OCI-LY3 (cell line): Measurements from ENCODE around the gene GRID1.

ENCODE experiments used
- EZH2phosphoT487 ChIP-seq: fragments of 200-600 bp; shearing (Covaris generic); IDR thresholded peaks from 2 replicates; pipeline ENCODE4 v1.6.1; 2018; ENCODE audit warnings: antibody characterized with exemption, mixed run types, low read depth
- TF ChIP-seq, protein P1 (sequence below): fragments of 200-600, 300-600 bp; sonication (generic); IDR thresholded peaks from 2 replicates; pipeline ENCODE4 v1.5.1; 2014; ENCODE audit warnings: antibody characterized with exemption, low read length, low read depth

- TF ChIP-seq, protein P1, sequence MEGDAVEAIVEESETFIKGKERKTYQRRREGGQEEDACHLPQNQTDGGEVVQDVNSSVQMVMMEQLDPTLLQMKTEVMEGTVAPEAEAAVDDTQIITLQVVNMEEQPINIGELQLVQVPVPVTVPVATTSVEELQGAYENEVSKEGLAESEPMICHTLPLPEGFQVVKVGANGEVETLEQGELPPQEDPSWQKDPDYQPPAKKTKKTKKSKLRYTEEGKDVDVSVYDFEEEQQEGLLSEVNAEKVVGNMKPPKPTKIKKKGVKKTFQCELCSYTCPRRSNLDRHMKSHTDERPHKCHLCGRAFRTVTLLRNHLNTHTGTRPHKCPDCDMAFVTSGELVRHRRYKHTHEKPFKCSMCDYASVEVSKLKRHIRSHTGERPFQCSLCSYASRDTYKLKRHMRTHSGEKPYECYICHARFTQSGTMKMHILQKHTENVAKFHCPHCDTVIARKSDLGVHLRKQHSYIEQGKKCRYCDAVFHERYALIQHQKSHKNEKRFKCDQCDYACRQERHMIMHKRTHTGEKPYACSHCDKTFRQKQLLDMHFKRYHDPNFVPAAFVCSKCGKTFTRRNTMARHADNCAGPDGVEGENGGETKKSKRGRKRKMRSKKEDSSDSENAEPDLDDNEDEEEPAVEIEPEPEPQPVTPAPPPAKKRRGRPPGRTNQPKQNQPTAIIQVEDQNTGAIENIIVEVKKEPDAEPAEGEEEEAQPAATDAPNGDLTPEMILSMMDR: no peak
- TF ChIP-seq EZH2phosphoT487: no peak
These were observed 236.6 kb downstream of the GRID1 start for GRCh38 chr10:86130041-86130440.
